ENCODE data around the gene MADD.

The MADD gene

GRCh38 chr11:47324520-47324919, 54.6 kb downstream of the MADD start:
- TF ChIP-seq, protein P1, sequence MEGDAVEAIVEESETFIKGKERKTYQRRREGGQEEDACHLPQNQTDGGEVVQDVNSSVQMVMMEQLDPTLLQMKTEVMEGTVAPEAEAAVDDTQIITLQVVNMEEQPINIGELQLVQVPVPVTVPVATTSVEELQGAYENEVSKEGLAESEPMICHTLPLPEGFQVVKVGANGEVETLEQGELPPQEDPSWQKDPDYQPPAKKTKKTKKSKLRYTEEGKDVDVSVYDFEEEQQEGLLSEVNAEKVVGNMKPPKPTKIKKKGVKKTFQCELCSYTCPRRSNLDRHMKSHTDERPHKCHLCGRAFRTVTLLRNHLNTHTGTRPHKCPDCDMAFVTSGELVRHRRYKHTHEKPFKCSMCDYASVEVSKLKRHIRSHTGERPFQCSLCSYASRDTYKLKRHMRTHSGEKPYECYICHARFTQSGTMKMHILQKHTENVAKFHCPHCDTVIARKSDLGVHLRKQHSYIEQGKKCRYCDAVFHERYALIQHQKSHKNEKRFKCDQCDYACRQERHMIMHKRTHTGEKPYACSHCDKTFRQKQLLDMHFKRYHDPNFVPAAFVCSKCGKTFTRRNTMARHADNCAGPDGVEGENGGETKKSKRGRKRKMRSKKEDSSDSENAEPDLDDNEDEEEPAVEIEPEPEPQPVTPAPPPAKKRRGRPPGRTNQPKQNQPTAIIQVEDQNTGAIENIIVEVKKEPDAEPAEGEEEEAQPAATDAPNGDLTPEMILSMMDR (IDR thresholded peaks at IDR 0.05; ENCODE audit: extremely low read depth, missing control alignments): no peak

DNA sequence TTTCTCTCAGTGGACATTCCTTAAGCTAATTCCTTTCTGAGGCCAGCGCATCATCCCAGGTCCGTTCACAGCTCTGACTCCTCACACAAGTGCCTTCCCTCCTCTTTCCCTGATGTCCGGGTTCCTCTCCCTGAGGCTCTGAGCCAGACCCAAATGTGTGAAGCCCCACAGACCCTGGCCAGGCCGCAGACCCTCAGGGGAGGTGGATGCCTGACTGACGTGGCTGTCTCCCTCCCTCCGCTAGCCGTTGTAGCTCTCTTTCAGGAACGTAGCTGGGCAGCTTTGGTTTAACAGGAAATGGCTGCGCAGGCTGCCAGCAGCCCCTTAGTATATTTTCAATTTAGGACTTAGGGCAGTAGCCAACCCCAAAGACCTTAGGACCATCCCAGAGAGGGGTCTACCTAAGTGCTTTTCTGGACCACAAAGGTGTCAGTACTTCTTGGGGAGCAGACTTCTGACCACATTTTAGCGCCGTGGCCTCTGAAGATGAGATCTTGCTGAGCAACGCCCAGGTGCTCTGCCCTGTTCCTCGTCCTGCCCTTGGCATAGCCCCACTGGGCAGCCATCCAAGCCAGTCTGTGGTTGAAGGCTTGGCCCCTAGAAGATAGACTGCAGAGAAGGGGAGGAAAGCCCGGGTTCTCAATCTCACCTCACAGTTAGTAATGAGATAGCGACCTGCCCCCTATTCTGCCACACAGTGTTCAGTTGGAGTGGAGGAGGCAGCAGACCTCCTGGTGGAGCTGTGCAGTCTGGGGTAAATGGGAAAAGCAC, 55.5 kb downstream of the MADD start:
- DNase-seq (ENCODE audit: low spot score): no peak
- TF ChIP-seq, protein P1 (IDR thresholded peaks at IDR 0.05; ENCODE audit: extremely low read depth, missing control alignments): no peak

More at GRCh38 chr11:47324520-47324919, 54.6 kb downstream of the MADD start:
- no peak for DNase-seq (ENCODE audit: low spot score)

DNA sequence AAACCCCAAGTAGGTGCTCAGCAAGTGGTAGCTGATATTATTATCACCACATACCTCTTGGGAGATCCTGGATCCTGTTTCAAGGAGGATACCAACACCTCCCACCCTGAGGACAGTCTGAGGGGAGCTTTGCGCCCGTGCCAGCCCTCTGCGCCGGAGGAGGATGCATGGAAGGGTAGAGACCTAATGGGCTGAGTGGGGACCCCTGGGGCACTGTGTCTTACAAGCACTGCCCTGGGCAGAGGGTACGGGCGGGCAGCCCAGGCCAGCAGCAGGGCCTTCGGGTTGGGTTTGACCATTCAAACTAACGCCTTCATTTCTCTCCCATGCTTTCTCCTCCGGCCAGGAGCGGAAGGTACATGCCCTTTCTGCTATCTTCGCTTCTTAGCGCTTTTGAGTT, 56.3 kb downstream of the MADD start:
- TF ChIP-seq, protein P1 (IDR thresholded peaks at IDR 0.05; ENCODE audit: extremely low read depth, missing control alignments): no peak

GRCh38 chr11:47327025-47327424, 57.1 kb downstream of the MADD start:
- no peak for DNase-seq (ENCODE audit: low spot score)
- TF ChIP-seq, protein P1 (IDR thresholded peaks at IDR 0.05; ENCODE audit: extremely low read depth, missing control alignments): no peak

More for the DNA sequence above, 56.3 kb downstream of the MADD start:
- DNase-seq (ENCODE audit: low spot score): no peak

- DNase-seq (ENCODE audit: low spot score): no peak
- TF ChIP-seq, protein P1 (IDR thresholded peaks at IDR 0.05; ENCODE audit: extremely low read depth, missing control alignments): no peak
Measured at GRCh38 chr11:47327949-47328348, 58.0 kb downstream of the MADD start.

DNA sequence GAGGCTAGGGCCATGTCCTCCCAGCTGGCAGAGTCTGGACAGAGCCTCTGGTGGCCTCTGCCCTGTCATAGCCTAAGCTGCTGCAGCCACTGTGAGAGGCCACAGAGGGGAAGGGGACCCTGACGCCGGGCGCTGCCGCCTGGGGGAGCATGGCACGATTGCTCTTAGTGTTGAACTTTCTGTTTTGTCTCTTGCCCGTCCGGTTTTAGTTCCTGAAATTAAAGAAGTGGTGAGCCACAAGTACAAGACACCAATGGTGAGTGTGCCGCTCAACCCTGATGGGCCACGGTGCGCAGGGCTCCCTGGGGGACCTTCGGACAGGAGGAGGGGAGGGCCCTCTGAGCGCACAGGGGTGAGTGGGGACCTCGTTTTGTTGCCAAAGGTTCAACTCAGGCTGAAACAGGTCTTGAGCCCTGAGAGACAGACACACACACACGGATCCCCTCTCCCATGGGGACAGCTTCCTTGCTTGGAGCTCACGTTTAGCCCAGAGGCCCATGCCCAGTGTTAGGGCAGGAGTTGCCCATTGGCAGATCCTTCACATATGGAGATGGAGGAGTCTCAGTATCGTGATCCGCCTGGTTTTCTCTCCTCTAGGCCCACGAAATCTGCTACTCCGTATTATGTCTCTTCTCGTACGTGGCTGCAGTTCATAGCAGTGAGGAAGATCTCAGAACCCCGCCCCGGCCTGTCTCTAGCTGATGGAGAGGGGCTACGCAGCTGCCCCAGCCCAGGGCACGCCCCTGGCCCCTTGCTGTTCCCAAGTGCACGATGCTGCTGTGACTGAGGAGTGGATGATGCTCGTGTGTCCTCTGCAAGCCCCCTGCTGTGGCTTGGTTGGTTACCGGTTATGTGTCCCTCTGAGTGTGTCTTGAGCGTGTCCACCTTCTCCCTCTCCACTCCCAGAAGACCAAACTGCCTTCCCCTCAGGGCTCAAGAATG, 58.8 kb downstream of the MADD start:
- TF ChIP-seq, protein P1 (IDR thresholded peaks at IDR 0.05; ENCODE audit: extremely low read depth, missing control alignments): no peak
- peak; percentile 61 for DNase-seq (ENCODE audit: low spot score)
